Cardiac muscle cell (in vitro differentiated cells and primary cell): Measurements from ENCODE around the gene GABRR1. TPM values are rescaled to one million over a fixed set of nuclear protein-coding genes. Genes with fewer than 3 reads are reported as not detected.

Experiments used
- DNase-seq, 2 donors: peaks; one replicate each; pipeline versions ENCODE4 v3.0.0 to v3.0.0-alpha.2; 2010 to 2017; ENCODE audit warnings: low read depth in 1 of 2, low spot score in 1 of 2
- H3K27ac ChIP-seq: fragments of 200-600 bp; sonication (generic); 2 replicates; pipeline ENCODE4 v1.5.1; 2016
- H3K27me3 ChIP-seq: fragments of 200-600 bp; sonication (generic); 2 replicates; pipeline ENCODE4 v1.6.0; 2016; ENCODE audit warnings: control low read depth
- H3K36me3 ChIP-seq: fragments of 200-600 bp; sonication (generic); 2 replicates; pipeline ENCODE4 v1.5.1; 2016; ENCODE audit warnings: control low read depth
- H3K4me1 ChIP-seq: fragments of 200-600 bp; sonication (generic); 2 replicates; pipeline ENCODE4 v1.8.1; 2017; ENCODE audit warnings: low read depth, mild to moderate bottlenecking, mixed run types
- H3K4me3 ChIP-seq: fragments of 200-600 bp; sonication (generic); 2 replicates; pipeline ENCODE4 v1.5.1; 2016; ENCODE audit warnings: mild to moderate bottlenecking
- H3K9me3 ChIP-seq: fragments of 200-600 bp; sonication (generic); 2 replicates; pipeline ENCODE4 v1.5.1; 2017; ENCODE audit warnings: low read depth, mild to moderate bottlenecking, control low read depth
- polyA plus RNA-seq: library from polyadenylated mRNA; unstranded; fragments of >200 nt; fragmentation: Nextera tagmentation; extraction: Ambion mirVana; gene quantifications from 2 replicates; pipeline ENCODE4 v1.2.1, GENCODE V29; 2016
- total RNA-seq: library from RNA; depleted of rRNA; stranded (reverse); fragments of >200 nt; gene quantifications from 2 replicates; pipeline ENCODE4 v1.2.3, GENCODE V29; 2016
- TF ChIP-seq, protein P1 (sequence below): IDR thresholded peaks from 2 replicates; pipeline ENCODE4 v1.5.1; 2012; ENCODE audit warnings: low read depth, mild to moderate bottlenecking, low read length

The GABRR1 gene
- total and polyA plus RNA-seq, 2 experiments from 2014 or later: not detected

GRCh38 chr6:89145956-89146717, 71.0 kb downstream of the GABRR1 start, which contains the start of gene PM20D2:
Gene PM20D2, plus strand, starts transcription at chr6:89146055. Its CDS starts 90 bp downstream, at chr6:89146145.
- Histone ChIP-seq H3K27ac (no peak within 1 kb of the TSS), H3K27me3 (peaks cover 29% of the 10 kb centered on the region), H3K36me3 (no peaks in the 10 kb centered on the region), H3K4me3 (peak within 1 kb of the TSS; percentile 40), H3K9me3 (no peaks in the 10 kb centered on the region), H3K4me1 (peaks cover 9% of the 10 kb centered on the region)
- TF ChIP-seq, protein P1, sequence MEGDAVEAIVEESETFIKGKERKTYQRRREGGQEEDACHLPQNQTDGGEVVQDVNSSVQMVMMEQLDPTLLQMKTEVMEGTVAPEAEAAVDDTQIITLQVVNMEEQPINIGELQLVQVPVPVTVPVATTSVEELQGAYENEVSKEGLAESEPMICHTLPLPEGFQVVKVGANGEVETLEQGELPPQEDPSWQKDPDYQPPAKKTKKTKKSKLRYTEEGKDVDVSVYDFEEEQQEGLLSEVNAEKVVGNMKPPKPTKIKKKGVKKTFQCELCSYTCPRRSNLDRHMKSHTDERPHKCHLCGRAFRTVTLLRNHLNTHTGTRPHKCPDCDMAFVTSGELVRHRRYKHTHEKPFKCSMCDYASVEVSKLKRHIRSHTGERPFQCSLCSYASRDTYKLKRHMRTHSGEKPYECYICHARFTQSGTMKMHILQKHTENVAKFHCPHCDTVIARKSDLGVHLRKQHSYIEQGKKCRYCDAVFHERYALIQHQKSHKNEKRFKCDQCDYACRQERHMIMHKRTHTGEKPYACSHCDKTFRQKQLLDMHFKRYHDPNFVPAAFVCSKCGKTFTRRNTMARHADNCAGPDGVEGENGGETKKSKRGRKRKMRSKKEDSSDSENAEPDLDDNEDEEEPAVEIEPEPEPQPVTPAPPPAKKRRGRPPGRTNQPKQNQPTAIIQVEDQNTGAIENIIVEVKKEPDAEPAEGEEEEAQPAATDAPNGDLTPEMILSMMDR: no peak
- DNase-seq: peak; percentile 51 to 80

DNA sequence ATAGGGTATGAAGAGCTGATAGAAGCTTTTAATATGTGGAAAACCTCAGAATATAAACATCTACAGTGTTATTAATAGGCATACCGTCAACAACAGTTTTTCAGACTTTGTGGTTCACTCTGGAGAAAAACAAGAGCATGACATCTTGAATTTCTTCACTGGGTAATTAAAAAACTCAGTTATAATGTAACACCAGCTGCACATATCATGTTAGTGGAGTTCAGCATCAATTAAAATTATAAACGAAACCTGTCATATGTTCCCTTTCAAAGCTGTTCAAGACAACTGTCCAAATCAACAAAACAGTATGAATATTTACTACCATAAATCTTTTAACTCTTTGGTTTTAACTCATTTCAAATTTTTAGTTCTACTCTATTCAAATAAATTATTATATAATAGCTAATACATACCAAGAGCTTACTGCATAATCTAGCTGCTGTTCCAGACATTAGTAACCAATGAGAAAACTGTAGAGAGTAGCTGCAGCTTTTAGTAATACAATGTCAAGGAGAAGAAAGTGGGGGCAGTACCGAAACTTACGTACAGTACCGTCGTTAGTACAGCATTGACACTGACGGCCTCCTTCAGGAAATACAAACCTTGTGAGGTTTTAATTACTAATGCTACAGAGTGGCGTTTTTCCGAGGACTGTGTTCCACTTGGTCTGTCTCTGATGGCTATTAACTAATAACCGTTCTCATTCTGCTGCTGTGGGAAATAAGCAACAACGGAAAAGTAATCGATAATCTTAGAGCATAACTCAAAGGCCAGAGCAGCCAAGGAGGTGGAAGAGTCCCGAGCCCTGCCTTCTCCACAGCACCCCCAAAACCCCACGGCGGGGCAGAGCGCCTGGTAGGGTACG, 71.8 kb downstream of the GABRR1 start:
- Histone ChIP-seq H3K4me1 (peaks cover 9% of the 10 kb centered on the region), H3K4me3 (peak overlapping the region; percentile 40), H3K36me3 (no peaks in the 10 kb centered on the region), H3K27ac (no peak overlapping the region), H3K9me3 (no peaks in the 10 kb centered on the region), H3K27me3 (peaks cover 29% of the 10 kb centered on the region)
- peak in 1 of 2 donors; percentile 46 for DNase-seq
- TF ChIP-seq, protein P1: no peak

DNA sequence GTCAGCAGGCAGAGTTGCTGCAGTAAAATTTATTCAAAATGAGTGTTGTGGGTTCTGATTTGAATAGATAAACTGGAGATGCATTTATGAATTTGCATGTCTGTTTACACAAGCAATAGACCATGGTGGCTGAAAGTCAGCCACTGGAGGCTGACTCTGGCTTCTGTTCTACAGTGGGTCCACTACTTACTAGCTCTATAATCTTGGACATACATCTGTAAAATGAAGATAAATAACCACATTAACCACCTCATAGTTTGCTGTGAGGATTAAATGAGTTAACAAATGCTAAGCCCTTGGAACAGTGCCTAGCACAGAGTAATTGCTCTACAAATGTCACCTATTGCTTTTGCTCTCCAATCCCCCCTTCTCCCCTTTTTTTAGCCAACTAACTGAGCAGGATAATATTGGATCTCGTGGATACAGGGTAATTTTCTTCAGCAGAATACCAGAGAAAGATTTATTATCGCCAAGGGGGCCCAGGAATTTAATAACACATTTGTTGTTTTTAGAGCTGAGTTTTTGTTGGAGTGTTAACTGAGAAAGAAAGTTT, 72.7 kb downstream of the GABRR1 start:
- H3K27ac ChIP-seq: no peak overlapping the region
- no peak for DNase-seq
- H3K27me3 ChIP-seq: peaks cover 29% of the 10 kb centered on the region
- H3K4me1 ChIP-seq: peaks cover 9% of the 10 kb centered on the region
- TF ChIP-seq, protein P1: no peak
- no peak overlapping the region for H3K4me3 ChIP-seq
- no peaks in the 10 kb centered on the region for H3K9me3 ChIP-seq
- no peaks in the 10 kb centered on the region for H3K36me3 ChIP-seq

GRCh38 chr6:89140347-89141156, 76.6 kb downstream of the GABRR1 start:
- Histone ChIP-seq H3K4me1 (no peaks in the 10 kb centered on the region), H3K4me3 (no peak overlapping the region), H3K27me3 (peaks cover 25% of the 10 kb centered on the region), H3K9me3 (no peaks in the 10 kb centered on the region), H3K27ac (no peak overlapping the region), H3K36me3 (no peaks in the 10 kb centered on the region)
- DNase-seq: no peak
- TF ChIP-seq, protein P1: no peak
